SK-N-SH (cell line): Measurements from ENCODE around the gene DSTN. TPM values are rescaled to one million over a fixed set of nuclear protein-coding genes. Genes with fewer than 3 reads are reported as not detected.

Experiments
- CTCF ChIA-PET: fragments of 300-600, 350-600 bp; formaldehyde crosslinking; extraction: SDS; loops from one replicate; lab custom pipeline; 2021; lab: Yijun Ruan, JAX
- POLR2A ChIA-PET: fragments of 350-600 bp; sonication (Branson Sonifier 250); formaldehyde crosslinking; extraction: SDS; loops from one replicate; lab custom pipeline; 2020; ENCODE audit warnings: antibody characterized with exemption, inconsistent platforms; lab: Yijun Ruan, JAX
- DNase-seq: peaks from one replicate; pipeline ENCODE4 v3.0.0; 2012
- H2AFZ ChIP-seq: fragments of 200-600 bp; sonication (generic); 2 replicates; pipeline ENCODE4 v1.8.1; 2016; ENCODE audit warnings: antibody characterized with exemption, mild to moderate bottlenecking, low read depth
- H3F3A ChIP-seq: fragments of 200-600 bp; sonication (generic); replicated peaks from 2 replicates; pipeline ENCODE3; 2016; ENCODE audit warnings: antibody characterized with exemption, mild to moderate bottlenecking; ENCODE audit not compliant: insufficient read depth
- H3K27ac ChIP-seq, 2 experiments: fragments of 200-500 bp in 1 of 2; fragments of 200-600 bp in 1 of 2; sonication (Bioruptor generic) in 1 of 2; sonication (generic), shearing (Covaris generic) in 1 of 2; 2 replicates each; pipeline versions ENCODE4 v1.5.1 to v1.6.1; 2014 to 2016; ENCODE audit warnings: low read depth in 2 of 2, inconsistent platforms in 1 of 2, low read length in 1 of 2, mild to moderate bottlenecking in 1 of 2, mixed read lengths in 1 of 2
- H3K27me3 ChIP-seq: fragments of 200-600 bp; sonication (generic), shearing (Covaris generic); 2 replicates; pipeline ENCODE4 v1.6.1; 2016; ENCODE audit warnings: mixed run types; ENCODE audit not compliant: insufficient read depth
- H3K36me3 ChIP-seq, 2 experiments: fragments of 200-500 bp in 1 of 2; fragments of 200-600 bp in 1 of 2; sonication (Bioruptor generic) in 1 of 2; sonication (generic) in 1 of 2; replicated peaks in 1 of 2; 2 replicates each; pipeline versions ENCODE3 to v1.5.1; 2014 to 2016; ENCODE audit warnings: low read length in 1 of 2, mild to moderate bottlenecking in 1 of 2; ENCODE audit not compliant: insufficient read depth in 2 of 2, control insufficient read depth in 1 of 2
- H3K4me1 ChIP-seq, 2 experiments: fragments of 200-500 bp in 1 of 2; fragments of 200-600 bp in 1 of 2; sonication (Bioruptor generic) in 1 of 2; sonication (generic), shearing (Covaris generic) in 1 of 2; 2 replicates each; pipeline versions ENCODE4 v1.5.1 to v1.6.1; 2014 to 2016; ENCODE audit warnings: low read depth in 1 of 2, low read length in 1 of 2, mixed run types in 1 of 2; ENCODE audit not compliant: insufficient read depth in 2 of 2, control insufficient read depth in 1 of 2
- H3K4me2 ChIP-seq: fragments of 200-600 bp; sonication (generic), shearing (Covaris generic); 2 replicates; pipeline ENCODE4 v1.6.1; 2017; ENCODE audit warnings: mixed run types
- H3K4me3 ChIP-seq, 2 experiments: fragments of 200-500 bp in 1 of 2; fragments of 200-600 bp in 1 of 2; sonication (Bioruptor generic) in 1 of 2; sonication (generic), shearing (Covaris generic) in 1 of 2; 2 replicates each; pipeline versions ENCODE4 v1.5.1 to v1.8.1; 2014 to 2016; ENCODE audit warnings: low read depth in 2 of 2, inconsistent platforms in 1 of 2, low read length in 1 of 2, mild to moderate bottlenecking in 1 of 2, mixed read lengths in 1 of 2, moderate library complexity in 1 of 2
- H3K79me2 ChIP-seq: fragments of 200-600 bp; sonication (generic); 2 replicates; pipeline ENCODE4 v1.8.1; 2017; ENCODE audit warnings: mild to moderate bottlenecking; ENCODE audit not compliant: insufficient read depth
- H3K9ac ChIP-seq: fragments of 200-600 bp; sonication (generic); 2 replicates; pipeline ENCODE4 v1.6.1; 2017; ENCODE audit warnings: mixed run types
- H3K9me2 ChIP-seq: fragments of 200-600 bp; sonication (generic); 2 replicates; pipeline ENCODE4 v1.6.1; 2017; ENCODE audit warnings: mixed run types
- H3K9me3 ChIP-seq: fragments of 200-600 bp; sonication (generic); 2 replicates; pipeline ENCODE4 v1.6.1; 2017; ENCODE audit warnings: mixed run types, mild to moderate bottlenecking, moderate library complexity
- H4K20me1 ChIP-seq: fragments of 200-600 bp; sonication (generic); 2 replicates; pipeline ENCODE4 v1.6.1; 2017; ENCODE audit warnings: mild to moderate bottlenecking, mixed run types; ENCODE audit not compliant: insufficient read depth
- ELF1 ChIP-seq: IDR thresholded peaks from 2 replicates; pipeline ENCODE4 v1.4.0; 2012
- EP300 ChIP-seq, 2 experiments: IDR thresholded peaks; 2 replicates each; pipeline versions ENCODE4 v1.4.0 to v1.6.1; 2012; ENCODE audit warnings: borderline replicate concordance in 1 of 2, low read depth in 1 of 2, low read length in 1 of 2
- FOSL2 ChIP-seq: IDR thresholded peaks from 2 replicates; pipeline ENCODE4 v1.4.0; 2012; ENCODE audit warnings: low read depth, mild to moderate bottlenecking, moderate library complexity, borderline replicate concordance
- FOXJ3 ChIP-seq: sonication (generic); formaldehyde crosslinking; IDR thresholded peaks from 2 replicates; pipeline ENCODE4 v1.5.1; 2020; ENCODE audit warnings: mild to moderate bottlenecking, missing genetic modification reagents
- FOXM1 ChIP-seq: IDR thresholded peaks from 2 replicates; pipeline ENCODE4 v1.4.0; 2012; ENCODE audit warnings: low read depth, mild to moderate bottlenecking
- GABPA ChIP-seq: IDR thresholded peaks from 2 replicates; pipeline ENCODE4 v1.4.0; 2012; ENCODE audit warnings: low read depth, mild to moderate bottlenecking
- GATA2 ChIP-seq: sonication (generic); formaldehyde crosslinking; IDR thresholded peaks from 2 replicates; pipeline ENCODE4 v1.5.0; 2020; ENCODE audit warnings: mild to moderate bottlenecking, missing genetic modification reagents
- MEF2A ChIP-seq: IDR thresholded peaks from 2 replicates; pipeline ENCODE4 v1.4.0; 2012; ENCODE audit warnings: low read depth, borderline replicate concordance
- NRF1 ChIP-seq: IDR thresholded peaks from 2 replicates; pipeline ENCODE4 v1.6.1; 2012; ENCODE audit warnings: low read depth, mild to moderate bottlenecking, low read length
- RCOR1 ChIP-seq: fragments of 150-350 bp; IDR thresholded peaks from 2 replicates; pipeline ENCODE4 v1.6.1; 2017; ENCODE audit warnings: antibody characterized with exemption, low read length
- RFX5 ChIP-seq: IDR thresholded peaks from 2 replicates; pipeline ENCODE4 v1.6.1; 2012; ENCODE audit warnings: mild to moderate bottlenecking, improper control_type of control experiment, low read length
- TAF1 ChIP-seq: IDR thresholded peaks from 2 replicates; pipeline ENCODE4 v1.6.1; 2012; ENCODE audit warnings: low read depth, mild to moderate bottlenecking, low read length, moderate library complexity, borderline replicate concordance
- TCF12 ChIP-seq: IDR thresholded peaks from 2 replicates; pipeline ENCODE4 v1.4.0; 2012
- YY1 ChIP-seq: IDR thresholded peaks from 2 replicates; pipeline ENCODE4 v1.4.0; 2012; ENCODE audit warnings: low read depth, mild to moderate bottlenecking
- WGBS: methylation state at CpG from one replicate; pipeline ENCODE4 v1.1.6; 2017; ENCODE audit warnings: low lambda C conversion rate; 5-methylcytosine and 5-hydroxymethylcytosine counted together
- polyA plus RNA-seq, 3 experiments: library from polyadenylated mRNA; depleted of rRNA; stranded (reverse); fragments of >200 nt; gene quantifications; 2 replicates each; pipeline ENCODE4 v1.2.3, GENCODE V29; 2012
- TF ChIP-seq, protein P1 (sequence below): fragments of 150-350 bp; IDR thresholded peaks from 2 replicates; pipeline ENCODE4 v1.6.1; 2016; ENCODE audit warnings: mild to moderate bottlenecking, low read depth, low read length
- TF ChIP-seq, protein P2 (sequence below): IDR thresholded peaks from 2 replicates; pipeline ENCODE4 v1.6.1; 2012; ENCODE audit warnings: mild to moderate bottlenecking, low read depth, low read length, moderate library complexity
- TF ChIP-seq, protein P3 (sequence below): IDR thresholded peaks from 2 replicates; pipeline ENCODE4 v1.4.0; 2012; ENCODE audit warnings: low read depth
- TF ChIP-seq, protein P4 (sequence below): IDR thresholded peaks from 2 replicates; pipeline ENCODE4 v1.4.0; 2012; ENCODE audit warnings: low read depth, borderline replicate concordance
- TF ChIP-seq, protein P5 (sequence below): IDR thresholded peaks from 2 replicates; pipeline ENCODE4; 2012

Gene DSTN
- polyA plus RNA-seq, 1 of the 3 experiments (the other 2 are of a cell fraction): 167 TPM

DNA sequence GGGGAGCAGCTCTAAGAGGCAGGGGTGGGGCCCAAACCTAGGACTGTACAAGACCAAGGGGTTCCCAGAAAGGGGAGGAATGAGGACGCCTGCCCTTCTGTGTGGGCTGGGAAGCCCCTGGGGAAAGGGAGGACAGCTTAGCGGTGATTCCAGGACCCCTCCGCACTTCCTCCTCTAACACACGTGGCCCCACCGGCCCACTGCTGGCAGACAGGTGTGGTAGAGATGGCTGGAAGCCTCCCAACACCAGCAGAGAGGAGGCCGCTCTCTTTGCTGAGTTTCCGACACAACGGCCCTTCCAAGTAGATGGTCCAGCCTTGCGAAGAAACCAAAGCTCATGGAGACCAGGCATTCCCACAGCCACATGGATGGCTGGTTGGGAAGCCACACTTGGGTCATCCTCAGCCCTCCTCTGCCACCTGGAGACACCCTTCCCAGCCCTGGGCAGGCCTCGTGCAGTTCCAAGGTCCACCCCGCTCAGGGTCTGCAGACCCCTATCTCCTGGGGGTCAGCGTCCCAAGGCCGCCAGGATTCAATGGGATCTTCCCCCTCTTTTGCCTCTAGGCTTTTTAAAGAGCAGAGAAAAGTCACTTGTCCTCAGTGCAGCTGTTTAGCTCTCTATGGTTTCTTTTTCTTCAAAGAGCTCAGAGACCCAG lies 68.2 kb downstream of the DSTN start:
- H4K20me1 ChIP-seq: peaks cover 36% of the 10 kb centered on the region; the same call in 1 of the 2 replicates
- 85% methylated on average over 9 of the region's 13 CpGs for WGBS
- H3K36me3 ChIP-seq: peaks cover 0 to 62% of the 10 kb centered on the region in 2 experiments

DNA sequence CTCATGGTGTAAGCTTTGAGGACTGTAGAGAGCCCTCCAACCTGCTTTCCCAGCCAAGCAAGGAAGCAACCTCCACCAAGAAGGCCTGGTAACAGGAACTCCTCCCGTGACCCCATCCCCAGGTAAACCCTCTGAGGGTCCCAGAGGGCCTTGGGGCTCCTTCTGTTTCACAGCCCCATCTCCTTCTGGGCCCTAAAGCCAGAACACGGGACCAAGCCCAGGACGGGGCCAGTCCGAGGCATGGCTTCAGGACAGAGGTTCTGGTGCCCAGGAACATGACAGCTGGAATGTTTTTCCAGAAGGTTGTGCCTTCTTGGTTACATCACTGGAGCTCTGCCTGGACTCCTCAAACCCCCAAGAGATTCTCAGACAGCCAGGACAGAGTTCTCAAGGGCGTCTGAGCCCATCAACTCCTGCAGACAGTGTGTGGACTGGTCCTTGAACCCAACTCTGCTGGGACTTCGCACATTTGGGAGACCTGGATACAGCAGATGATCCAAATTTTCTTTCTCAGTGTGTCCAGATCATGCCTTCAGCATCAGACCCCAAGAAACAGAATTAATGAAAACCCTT lies 69.0 kb downstream of the DSTN start:
- H3F3A ChIP-seq: no peaks in the 10 kb centered on the region
- DNase-seq: no peak
- ChIA-PET POLR2A (no interaction called here), CTCF (interaction anchor here (1.5 to 3.4 kb wide), 2 partner anchors 11 to 102 kb away, joined by 9 to 12 read pairs; no protein-coding TSS in a partner anchor)
- H3K9me2 ChIP-seq: no peaks in the 10 kb centered on the region
- H3K79me2 ChIP-seq: peaks cover 30% of the 10 kb centered on the region; the same call in 1 of the 2 replicates
- peaks cover 5 to 57% of the 10 kb centered on the region in 2 experiments for H3K36me3 ChIP-seq
- no peak overlapping the region for H3K4me2 ChIP-seq
- no peak overlapping the region for H3K9ac ChIP-seq
- H2AFZ ChIP-seq: no peak overlapping the region
- no peaks in the 10 kb centered on the region for H3K9me3 ChIP-seq
- no peak overlapping the region for H3K27ac ChIP-seq
- peaks cover 45% of the 10 kb centered on the region for H4K20me1 ChIP-seq
- peaks cover 0 to 20% of the 10 kb centered on the region in 2 experiments; a peak in 1 of 4 replicates for H3K4me1 ChIP-seq
- WGBS: 85% methylated on average over 2 of the region's 6 CpGs
- no peak overlapping the region for H3K4me3 ChIP-seq
- no peaks in the 10 kb centered on the region for H3K27me3 ChIP-seq
- no peak for TF ChIP-seq NRF1
- no peak for TF ChIP-seq TAF1
- no peak for TF ChIP-seq RCOR1
- no peak for TF ChIP-seq RFX5
- TF ChIP-seq, protein P1, sequence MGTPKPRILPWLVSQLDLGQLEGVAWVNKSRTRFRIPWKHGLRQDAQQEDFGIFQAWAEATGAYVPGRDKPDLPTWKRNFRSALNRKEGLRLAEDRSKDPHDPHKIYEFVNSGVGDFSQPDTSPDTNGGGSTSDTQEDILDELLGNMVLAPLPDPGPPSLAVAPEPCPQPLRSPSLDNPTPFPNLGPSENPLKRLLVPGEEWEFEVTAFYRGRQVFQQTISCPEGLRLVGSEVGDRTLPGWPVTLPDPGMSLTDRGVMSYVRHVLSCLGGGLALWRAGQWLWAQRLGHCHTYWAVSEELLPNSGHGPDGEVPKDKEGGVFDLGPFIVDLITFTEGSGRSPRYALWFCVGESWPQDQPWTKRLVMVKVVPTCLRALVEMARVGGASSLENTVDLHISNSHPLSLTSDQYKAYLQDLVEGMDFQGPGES: no peak
- TF ChIP-seq, protein P2, sequence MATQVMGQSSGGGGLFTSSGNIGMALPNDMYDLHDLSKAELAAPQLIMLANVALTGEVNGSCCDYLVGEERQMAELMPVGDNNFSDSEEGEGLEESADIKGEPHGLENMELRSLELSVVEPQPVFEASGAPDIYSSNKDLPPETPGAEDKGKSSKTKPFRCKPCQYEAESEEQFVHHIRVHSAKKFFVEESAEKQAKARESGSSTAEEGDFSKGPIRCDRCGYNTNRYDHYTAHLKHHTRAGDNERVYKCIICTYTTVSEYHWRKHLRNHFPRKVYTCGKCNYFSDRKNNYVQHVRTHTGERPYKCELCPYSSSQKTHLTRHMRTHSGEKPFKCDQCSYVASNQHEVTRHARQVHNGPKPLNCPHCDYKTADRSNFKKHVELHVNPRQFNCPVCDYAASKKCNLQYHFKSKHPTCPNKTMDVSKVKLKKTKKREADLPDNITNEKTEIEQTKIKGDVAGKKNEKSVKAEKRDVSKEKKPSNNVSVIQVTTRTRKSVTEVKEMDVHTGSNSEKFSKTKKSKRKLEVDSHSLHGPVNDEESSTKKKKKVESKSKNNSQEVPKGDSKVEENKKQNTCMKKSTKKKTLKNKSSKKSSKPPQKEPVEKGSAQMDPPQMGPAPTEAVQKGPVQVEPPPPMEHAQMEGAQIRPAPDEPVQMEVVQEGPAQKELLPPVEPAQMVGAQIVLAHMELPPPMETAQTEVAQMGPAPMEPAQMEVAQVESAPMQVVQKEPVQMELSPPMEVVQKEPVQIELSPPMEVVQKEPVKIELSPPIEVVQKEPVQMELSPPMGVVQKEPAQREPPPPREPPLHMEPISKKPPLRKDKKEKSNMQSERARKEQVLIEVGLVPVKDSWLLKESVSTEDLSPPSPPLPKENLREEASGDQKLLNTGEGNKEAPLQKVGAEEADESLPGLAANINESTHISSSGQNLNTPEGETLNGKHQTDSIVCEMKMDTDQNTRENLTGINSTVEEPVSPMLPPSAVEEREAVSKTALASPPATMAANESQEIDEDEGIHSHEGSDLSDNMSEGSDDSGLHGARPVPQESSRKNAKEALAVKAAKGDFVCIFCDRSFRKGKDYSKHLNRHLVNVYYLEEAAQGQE: no peak
- no peak for TF ChIP-seq FOXJ3 (CRISPR knock-in tag)

More for the DNA sequence above, 68.2 kb downstream of the DSTN start:
- CTCF ChIA-PET: interaction anchor here (1.5 to 3.4 kb wide), 2 partner anchors 11 to 101 kb away, joined by 9 to 12 read pairs; no protein-coding TSS in a partner anchor
- Histone ChIP-seq H3K4me3 (no peak overlapping the region), H3K9ac (no peak overlapping the region), H2AFZ (no peak overlapping the region), H3K79me2 (peaks cover 22% of the 10 kb centered on the region; the same call in 1 of the 2 replicates), H3K9me2 (no peaks in the 10 kb centered on the region), H3K27ac (no peak overlapping the region), H3F3A (no peaks in the 10 kb centered on the region), H3K9me3 (no peaks in the 10 kb centered on the region), H3K4me2 (no peak overlapping the region), H3K27me3 (no peaks in the 10 kb centered on the region), H3K4me1 (peaks cover 0 to 20% of the 10 kb centered on the region in 2 experiments; a peak in 1 of 4 replicates)
- POLR2A ChIA-PET: no interaction called here
- no peak for TF ChIP-seq EP300 (IDR thresholded peaks at IDR 0.05; ENCODE audit: borderline replicate concordance in 1 of 2, low read depth in 1 of 2, low read length in 1 of 2)
- no peak for TF ChIP-seq YY1
- TF ChIP-seq, protein P3, sequence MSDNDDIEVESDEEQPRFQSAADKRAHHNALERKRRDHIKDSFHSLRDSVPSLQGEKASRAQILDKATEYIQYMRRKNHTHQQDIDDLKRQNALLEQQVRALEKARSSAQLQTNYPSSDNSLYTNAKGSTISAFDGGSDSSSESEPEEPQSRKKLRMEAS: no peak
- TF ChIP-seq, protein P1: no peak
- TF ChIP-seq, protein P4, sequence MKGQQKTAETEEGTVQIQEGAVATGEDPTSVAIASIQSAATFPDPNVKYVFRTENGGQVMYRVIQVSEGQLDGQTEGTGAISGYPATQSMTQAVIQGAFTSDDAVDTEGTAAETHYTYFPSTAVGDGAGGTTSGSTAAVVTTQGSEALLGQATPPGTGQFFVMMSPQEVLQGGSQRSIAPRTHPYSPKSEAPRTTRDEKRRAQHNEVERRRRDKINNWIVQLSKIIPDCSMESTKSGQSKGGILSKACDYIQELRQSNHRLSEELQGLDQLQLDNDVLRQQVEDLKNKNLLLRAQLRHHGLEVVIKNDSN: no peak
- no peak for TF ChIP-seq GABPA
- no peak for TF ChIP-seq NRF1
- no peak for TF ChIP-seq ELF1
- TF ChIP-seq MEF2A: no peak
- no peak for TF ChIP-seq FOXJ3 (CRISPR knock-in tag)
- TF ChIP-seq FOSL2: no peak
- no peak for TF ChIP-seq GATA2 (CRISPR knock-in tag)
- no peak for TF ChIP-seq RCOR1
- no peak for TF ChIP-seq FOXM1
- TF ChIP-seq, protein P5, sequence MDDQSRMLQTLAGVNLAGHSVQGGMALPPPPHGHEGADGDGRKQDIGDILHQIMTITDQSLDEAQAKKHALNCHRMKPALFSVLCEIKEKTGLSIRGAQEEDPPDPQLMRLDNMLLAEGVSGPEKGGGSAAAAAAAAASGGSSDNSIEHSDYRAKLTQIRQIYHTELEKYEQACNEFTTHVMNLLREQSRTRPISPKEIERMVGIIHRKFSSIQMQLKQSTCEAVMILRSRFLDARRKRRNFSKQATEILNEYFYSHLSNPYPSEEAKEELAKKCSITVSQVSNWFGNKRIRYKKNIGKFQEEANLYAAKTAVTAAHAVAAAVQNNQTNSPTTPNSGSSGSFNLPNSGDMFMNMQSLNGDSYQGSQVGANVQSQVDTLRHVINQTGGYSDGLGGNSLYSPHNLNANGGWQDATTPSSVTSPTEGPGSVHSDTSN: no peak
- TF ChIP-seq TCF12: no peak
- no peak for TF ChIP-seq RFX5
- DNase-seq: no peak
